Nephron (organoid): ENCODE data around the gene MT2A.

Experiments used
- H3K27ac Mint-ChIP-seq, 3 experiments: 2 replicates each; pipeline ENCODE4 v1.8.0; 2020; ENCODE audit warnings: mixed read lengths in 3 of 3, mild to moderate bottlenecking in 2 of 3, moderate library complexity in 1 of 3
- H3K27me3 Mint-ChIP-seq: 2 replicates; pipeline ENCODE4 v1.8.0; 2021; ENCODE audit warnings: low read depth, mild to moderate bottlenecking, moderate library complexity, mixed read lengths
- H3K36me3 Mint-ChIP-seq: 2 replicates; pipeline ENCODE4 v1.8.0; 2020; ENCODE audit warnings: low read depth, mixed read lengths
- H3K4me1 Mint-ChIP-seq: 2 replicates; pipeline ENCODE4 v1.8.0; 2020; ENCODE audit warnings: mixed read lengths
- H3K4me3 Mint-ChIP-seq, 3 experiments: 2 replicates each; pipeline ENCODE4 v1.8.0; 2020; ENCODE audit warnings: mild to moderate bottlenecking in 3 of 3, mixed read lengths in 3 of 3, moderate library complexity in 2 of 3
- H3K9me3 Mint-ChIP-seq: 2 replicates; pipeline ENCODE4 v1.8.0; 2020; ENCODE audit warnings: mixed read lengths
- TF ChIP-seq, protein P1 (sequence below), 3 experiments: fragments of 200-600 bp; sonication (generic); IDR thresholded peaks; one replicate each; pipeline ENCODE4 v1.5.0; 2021; ENCODE audit warnings: antibody characterized with exemption in 3 of 3; ENCODE audit not compliant: unreplicated experiment in 3 of 3

MT2A gene

DNA sequence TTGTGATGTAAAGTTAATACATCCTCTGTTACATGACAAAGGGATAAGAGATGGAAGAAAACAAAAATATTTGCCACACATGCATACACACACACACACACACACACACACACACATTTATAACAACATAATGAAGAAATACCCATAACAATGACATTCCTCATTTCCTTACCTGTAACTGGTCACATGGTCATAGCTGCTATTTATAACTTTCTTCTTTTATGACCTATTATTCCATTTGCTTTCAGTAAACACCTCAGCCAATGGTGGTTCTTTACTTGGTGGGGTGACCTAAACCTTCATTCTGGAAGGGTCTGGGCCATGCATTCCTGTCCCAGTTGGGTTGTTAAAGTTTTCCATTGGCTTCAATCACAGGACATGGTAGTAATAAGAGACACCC, 5.3 kb downstream of the MT2A start:
- Mint-ChIP-seq H3K4me1 (peaks cover 31% of the 10 kb centered on the region), H3K36me3 (no peaks in the 10 kb centered on the region), H3K27ac (no peak overlapping the region), H3K4me3 (no peak overlapping the region), H3K9me3 (no peaks in the 10 kb centered on the region), H3K27me3 (peaks cover 66% of the 10 kb centered on the region)
- TF ChIP-seq, protein P1, sequence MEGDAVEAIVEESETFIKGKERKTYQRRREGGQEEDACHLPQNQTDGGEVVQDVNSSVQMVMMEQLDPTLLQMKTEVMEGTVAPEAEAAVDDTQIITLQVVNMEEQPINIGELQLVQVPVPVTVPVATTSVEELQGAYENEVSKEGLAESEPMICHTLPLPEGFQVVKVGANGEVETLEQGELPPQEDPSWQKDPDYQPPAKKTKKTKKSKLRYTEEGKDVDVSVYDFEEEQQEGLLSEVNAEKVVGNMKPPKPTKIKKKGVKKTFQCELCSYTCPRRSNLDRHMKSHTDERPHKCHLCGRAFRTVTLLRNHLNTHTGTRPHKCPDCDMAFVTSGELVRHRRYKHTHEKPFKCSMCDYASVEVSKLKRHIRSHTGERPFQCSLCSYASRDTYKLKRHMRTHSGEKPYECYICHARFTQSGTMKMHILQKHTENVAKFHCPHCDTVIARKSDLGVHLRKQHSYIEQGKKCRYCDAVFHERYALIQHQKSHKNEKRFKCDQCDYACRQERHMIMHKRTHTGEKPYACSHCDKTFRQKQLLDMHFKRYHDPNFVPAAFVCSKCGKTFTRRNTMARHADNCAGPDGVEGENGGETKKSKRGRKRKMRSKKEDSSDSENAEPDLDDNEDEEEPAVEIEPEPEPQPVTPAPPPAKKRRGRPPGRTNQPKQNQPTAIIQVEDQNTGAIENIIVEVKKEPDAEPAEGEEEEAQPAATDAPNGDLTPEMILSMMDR (IDR thresholded peaks at IDR 0.05; ENCODE audit: unreplicated experiment in 3 of 3): no peak

DNA sequence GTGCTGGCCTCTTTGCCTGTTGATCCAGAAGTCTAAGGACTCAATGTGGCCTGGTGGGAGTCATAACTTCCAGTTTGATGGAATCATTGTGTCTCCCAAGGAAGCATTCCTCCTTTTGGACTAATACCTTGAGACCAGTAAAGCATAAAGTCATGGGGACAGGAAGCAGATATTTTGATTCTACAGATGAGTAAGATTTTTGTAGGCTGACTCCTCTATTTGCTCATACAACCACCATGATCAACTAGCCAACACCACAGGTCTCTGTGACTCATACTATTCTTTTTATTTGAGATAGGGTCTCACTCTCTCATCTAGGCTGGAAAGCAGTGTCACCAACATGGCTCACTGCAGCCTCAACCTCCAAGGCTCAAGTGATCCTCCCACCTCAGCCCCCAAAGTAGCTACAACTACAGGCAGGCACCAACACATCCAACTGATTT, 6.2 kb downstream of the MT2A start:
- H3K36me3 Mint-ChIP-seq: no peaks in the 10 kb centered on the region

DNA sequence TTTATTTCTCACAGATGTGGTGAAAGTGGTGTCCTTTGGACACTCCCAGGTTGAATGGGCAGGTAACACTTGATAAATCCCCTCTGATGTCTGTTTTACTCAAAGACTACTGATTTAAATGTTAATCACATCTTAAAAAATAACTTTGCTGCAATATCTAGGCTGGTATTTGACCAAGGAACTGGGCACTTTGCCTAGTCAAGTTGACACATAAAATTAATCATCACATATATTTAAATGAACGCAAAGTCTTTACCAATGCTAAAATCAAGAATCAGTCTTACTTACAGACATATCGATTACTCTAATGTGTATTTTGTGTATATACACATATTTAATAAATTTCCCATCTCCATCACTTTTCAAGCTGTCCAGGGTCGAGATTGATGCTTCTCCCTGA, 7.0 kb downstream of the MT2A start:
- no peak overlapping the region for H3K27ac Mint-ChIP-seq
- TF ChIP-seq, protein P1 (IDR thresholded peaks at IDR 0.05; ENCODE audit: unreplicated experiment in 3 of 3): no peak
- peaks cover 16% of the 10 kb centered on the region for H3K4me1 Mint-ChIP-seq
- peaks cover 70% of the 10 kb centered on the region for H3K27me3 Mint-ChIP-seq
- H3K36me3 Mint-ChIP-seq: no peaks in the 10 kb centered on the region
- no peak overlapping the region for H3K4me3 Mint-ChIP-seq
- no peaks in the 10 kb centered on the region for H3K9me3 Mint-ChIP-seq

More for the DNA sequence above, 6.2 kb downstream of the MT2A start:
- Mint-ChIP-seq H3K27me3 (peaks cover 67% of the 10 kb centered on the region), H3K4me1 (peaks cover 22% of the 10 kb centered on the region), H3K27ac (no peak overlapping the region), H3K9me3 (no peaks in the 10 kb centered on the region), H3K4me3 (no peak overlapping the region)
- TF ChIP-seq, protein P1 (IDR thresholded peaks at IDR 0.05; ENCODE audit: unreplicated experiment in 3 of 3): no peak

DNA sequence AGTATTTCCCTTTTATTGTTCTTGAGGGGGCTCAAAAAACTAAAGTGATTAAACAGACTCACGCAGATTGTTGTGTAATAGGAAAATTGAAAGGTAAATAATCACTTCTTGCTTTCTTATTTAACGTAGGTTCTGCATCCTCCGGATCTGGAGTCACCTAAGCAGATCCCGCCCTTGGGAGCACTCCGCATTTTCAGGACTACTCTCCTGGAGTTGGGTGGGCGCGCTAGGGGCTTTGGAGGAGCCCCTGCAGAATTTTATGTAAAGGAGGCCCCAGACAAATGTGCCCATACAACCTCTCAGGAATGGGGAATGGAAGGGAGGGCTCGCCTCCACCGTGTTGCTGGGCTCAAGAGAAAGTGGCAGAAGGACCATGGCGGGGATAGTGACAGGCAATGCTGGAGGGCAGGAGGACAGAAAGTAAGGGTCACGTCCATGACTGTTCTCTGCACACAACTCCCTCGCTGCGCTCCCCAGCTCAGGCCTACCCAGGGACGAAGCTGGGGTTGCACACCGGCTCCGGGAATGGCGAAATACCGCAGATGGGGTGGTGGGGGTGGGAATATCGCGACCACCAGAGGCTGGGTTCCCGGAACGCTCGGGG, 8.3 kb downstream of the MT2A start:
- peaks cover 72% of the 10 kb centered on the region for H3K27me3 Mint-ChIP-seq
- TF ChIP-seq, protein P1 (IDR thresholded peaks at IDR 0.05; ENCODE audit: unreplicated experiment in 3 of 3): no peak

DNA sequence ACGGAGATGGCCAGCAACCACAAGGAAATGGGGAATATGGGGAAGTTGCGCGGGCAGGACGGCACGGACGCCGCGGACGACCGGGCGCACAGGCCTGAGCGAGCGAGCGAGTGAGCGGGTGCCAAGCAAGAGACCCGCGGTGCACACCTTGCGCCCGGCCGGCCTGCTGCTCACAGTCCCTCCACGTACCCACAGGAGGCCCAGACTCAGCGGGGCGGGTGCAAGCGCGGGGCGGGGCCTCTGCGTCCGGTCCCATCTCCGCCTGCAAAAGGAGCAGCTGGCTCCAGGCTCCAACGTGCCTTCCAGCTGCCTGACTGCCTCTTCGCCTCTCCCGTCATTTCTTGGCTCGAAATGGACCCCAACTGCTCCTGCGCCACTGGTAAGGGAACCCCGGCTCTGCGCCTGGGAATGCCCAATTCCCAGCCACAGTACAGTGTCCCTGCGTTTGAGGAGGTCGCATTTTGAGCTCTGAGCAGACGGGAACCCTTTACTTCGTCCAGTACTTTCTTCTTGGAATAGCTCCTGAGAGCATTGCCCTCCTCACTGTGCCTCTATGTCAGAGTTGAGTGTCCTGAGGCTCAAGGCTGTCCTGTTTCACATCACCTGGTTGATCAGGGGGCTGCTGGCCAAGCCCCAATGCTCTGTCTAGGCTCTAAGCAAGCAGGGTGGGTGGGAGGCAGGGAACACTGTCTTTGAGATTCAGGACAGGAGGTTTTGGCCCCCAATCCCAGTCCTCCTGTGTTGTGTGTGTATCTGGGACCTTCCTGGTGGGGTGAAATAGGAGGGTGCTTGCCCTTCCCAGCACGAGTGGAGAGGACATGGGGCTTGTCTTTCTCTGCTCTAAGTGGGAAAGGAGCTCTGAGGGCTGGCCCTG, 9.1 kb downstream of the MT2A start:
- H3K4me3 Mint-ChIP-seq: peak overlapping the region; percentile 79 to 85 (median 85)
- no peak overlapping the region for H3K27ac Mint-ChIP-seq
- TF ChIP-seq, protein P1 (IDR thresholded peaks at IDR 0.05; ENCODE audit: unreplicated experiment in 3 of 3): no peak
- H3K9me3 Mint-ChIP-seq: no peaks in the 10 kb centered on the region
- H3K4me1 Mint-ChIP-seq: peaks cover 5% of the 10 kb centered on the region
- H3K36me3 Mint-ChIP-seq: no peaks in the 10 kb centered on the region
- H3K27me3 Mint-ChIP-seq: peaks cover 79% of the 10 kb centered on the region

More for the DNA sequence above, 8.3 kb downstream of the MT2A start:
- peak overlapping the region; percentile 32 to 79 (median 72) for H3K4me3 Mint-ChIP-seq
- H3K9me3 Mint-ChIP-seq: no peaks in the 10 kb centered on the region
- H3K36me3 Mint-ChIP-seq: no peaks in the 10 kb centered on the region
- peaks cover 5% of the 10 kb centered on the region for H3K4me1 Mint-ChIP-seq
- no peak overlapping the region for H3K27ac Mint-ChIP-seq
